Astrocyte (in vitro differentiated cells and primary cell): Measurements from ENCODE around the gene RAPGEF3. TPM values are rescaled to one million over a fixed set of nuclear protein-coding genes. Genes with fewer than 3 reads are reported as not detected.

Source experiments
- DNase-seq: peaks from one replicate; pipeline ENCODE4 v3.0.0-alpha.2; 2010; ENCODE audit warnings: low read depth
- FAIRE-seq: peaks from 2 replicates; lab custom pipeline; 2011; peaks lifted over from hg19 to GRCh38; lab: Jason Lieb, UNC
- H2AFZ ChIP-seq: 2 replicates; pipeline ENCODE4 v1.6.0; 2012; ENCODE audit warnings: low read depth, low read length, inconsistent platforms
- H3K27ac ChIP-seq: 2 replicates; pipeline ENCODE4 v1.5.1; 2011; ENCODE audit warnings: low read depth, low read length, inconsistent platforms
- H3K27me3 ChIP-seq: 2 replicates; pipeline ENCODE4 v1.6.0; 2011; ENCODE audit warnings: low read length, inconsistent platforms; ENCODE audit not compliant: insufficient read depth
- H3K36me3 ChIP-seq: 2 replicates; pipeline ENCODE4 v1.5.1; 2011; ENCODE audit warnings: low read length, inconsistent platforms; ENCODE audit not compliant: insufficient read depth
- H3K4me1 ChIP-seq: 2 replicates; pipeline ENCODE4 v1.5.1; 2011; ENCODE audit warnings: low read length, inconsistent platforms; ENCODE audit not compliant: insufficient read depth
- H3K4me2 ChIP-seq: 2 replicates; pipeline ENCODE4 v1.6.0; 2012; ENCODE audit warnings: low read length, inconsistent platforms
- H3K4me3 ChIP-seq: 2 replicates; pipeline ENCODE4 v1.5.1; 2011; ENCODE audit warnings: low read depth, mild to moderate bottlenecking, low read length, inconsistent platforms; ENCODE audit not compliant: insufficient read depth
- H3K79me2 ChIP-seq: 2 replicates; pipeline ENCODE4 v1.6.0; 2012; ENCODE audit warnings: mild to moderate bottlenecking, low read length, inconsistent platforms; ENCODE audit not compliant: insufficient read depth
- H3K9ac ChIP-seq: 2 replicates; pipeline ENCODE4 v1.6.0; 2012; ENCODE audit warnings: mild to moderate bottlenecking, low read length, inconsistent platforms
- H3K9me3 ChIP-seq: 2 replicates; pipeline ENCODE4 v1.5.1; 2012; ENCODE audit warnings: low read depth, mild to moderate bottlenecking, low read length, inconsistent platforms; ENCODE audit not compliant: insufficient read depth
- H4K20me1 ChIP-seq: 2 replicates; pipeline ENCODE4 v1.6.0; 2012; ENCODE audit warnings: low read length, inconsistent platforms; ENCODE audit not compliant: insufficient read depth
- H3K27ac Mint-ChIP-seq: one replicate; pipeline ENCODE4 v1.8.0; 2021; ENCODE audit warnings: mild to moderate bottlenecking, mixed read lengths; ENCODE audit not compliant: unreplicated experiment
- H3K27me3 Mint-ChIP-seq: one replicate; pipeline ENCODE4 v1.8.0; 2021; ENCODE audit warnings: low read depth, mixed read lengths; ENCODE audit not compliant: unreplicated experiment
- H3K36me3 Mint-ChIP-seq: one replicate; pipeline ENCODE4 v1.8.0; 2021; ENCODE audit warnings: low read depth, mixed read lengths; ENCODE audit not compliant: unreplicated experiment
- H3K4me1 Mint-ChIP-seq: one replicate; pipeline ENCODE4 v1.8.0; 2021; ENCODE audit warnings: low read depth, mixed read lengths; ENCODE audit not compliant: unreplicated experiment
- H3K4me3 Mint-ChIP-seq: one replicate; pipeline ENCODE4 v1.8.0; 2021; ENCODE audit warnings: mild to moderate bottlenecking, moderate library complexity, mixed read lengths; ENCODE audit not compliant: unreplicated experiment
- H3K9me3 Mint-ChIP-seq: one replicate; pipeline ENCODE4 v1.8.0; 2021; ENCODE audit warnings: mild to moderate bottlenecking, mixed read lengths; ENCODE audit not compliant: unreplicated experiment
- CTCF ChIP-seq: IDR thresholded peaks from 2 replicates; pipeline ENCODE4 v1.5.1; 2011; ENCODE audit warnings: low read depth, mild to moderate bottlenecking, inconsistent platforms, low read length, moderate library complexity; ENCODE audit not compliant: insufficient read depth
- EZH2 ChIP-seq: IDR thresholded peaks from 2 replicates; pipeline ENCODE4 v1.6.1; 2012; ENCODE audit warnings: mild to moderate bottlenecking, low read length, inconsistent platforms; ENCODE audit not compliant: insufficient read depth
- total RNA-seq: library from RNA; stranded (reverse); gene quantifications from 2 replicates; pipeline ENCODE4 v1.2.1, GENCODE V29; 2021

The RAPGEF3 gene
- total RNA-seq, 1 donor from 2014 or later: 5.9 TPM

GRCh38 chr12:47745485-47746041, 13.1 kb downstream of the RAPGEF3 start:
- Mint-ChIP-seq H3K4me1 (peaks cover 6% of the 10 kb centered on the region), H3K36me3 (peaks cover 19% of the 10 kb centered on the region), H3K9me3 (peaks cover 3% of the 10 kb centered on the region), H3K27me3 (peaks cover 71% of the 10 kb centered on the region), H3K27ac (no peak overlapping the region), H3K4me3 (no peak overlapping the region)
- Histone ChIP-seq H3K9me3 (no peaks in the 10 kb centered on the region), H3K27me3 (peaks cover 16% of the 10 kb centered on the region), H3K4me2 (no peak overlapping the region), H3K4me3 (no peak overlapping the region), H4K20me1 (no peaks in the 10 kb centered on the region), H3K4me1 (peaks cover 3% of the 10 kb centered on the region), H3K27ac (no peak overlapping the region), H2AFZ (no peak overlapping the region), H3K79me2 (no peaks in the 10 kb centered on the region), H3K9ac (no peak overlapping the region), H3K36me3 (no peaks in the 10 kb centered on the region)
- FAIRE-seq (no peak), DNase-seq (no peak)
- no peak for TF ChIP-seq CTCF
- TF ChIP-seq EZH2: no peak

GRCh38 chr12:47744778-47745436, 13.8 kb downstream of the RAPGEF3 start:
- no peak overlapping the region for H3K27ac Mint-ChIP-seq
- peaks cover 16% of the 10 kb centered on the region for H3K27me3 ChIP-seq
- FAIRE-seq: no peak
- H3K4me3 ChIP-seq: no peak overlapping the region
- H3K36me3 Mint-ChIP-seq: peaks cover 14% of the 10 kb centered on the region
- H3K79me2 ChIP-seq: no peaks in the 10 kb centered on the region
- no peak overlapping the region for H2AFZ ChIP-seq
- no peaks in the 10 kb centered on the region for H4K20me1 ChIP-seq
- no peak for TF ChIP-seq EZH2
- TF ChIP-seq CTCF: no peak
- H3K9me3 Mint-ChIP-seq: peaks cover 3% of the 10 kb centered on the region
- no peak overlapping the region for H3K4me3 Mint-ChIP-seq
- H3K9me3 ChIP-seq: no peaks in the 10 kb centered on the region
- no peaks in the 10 kb centered on the region for H3K36me3 ChIP-seq
- H3K27me3 Mint-ChIP-seq: peaks cover 66% of the 10 kb centered on the region
- H3K4me1 ChIP-seq: peaks cover 3% of the 10 kb centered on the region
- H3K27ac ChIP-seq: no peak overlapping the region
- no peak for DNase-seq
- peaks cover 6% of the 10 kb centered on the region for H3K4me1 Mint-ChIP-seq
- no peak overlapping the region for H3K4me2 ChIP-seq
- no peak overlapping the region for H3K9ac ChIP-seq
